Measurements from ENCODE around the gene NTF3.

GRCh38 chr12:5500331-5500659 lies 68.4 kb downstream of the NTF3 start:
- TF ChIP-seq CTCF (IDR thresholded peaks at IDR 0.05) (no peak), ZFX (IDR thresholded peaks at IDR 0.05; ENCODE audit: borderline replicate concordance) (no peak)

Measured in 22Rv1 (cell line).